GM23248 (cell line): ENCODE data around the gene CNTNAP4.

Experiments
- EZH2 ChIP-seq: fragments of 200-600 bp; sonication (generic); IDR thresholded peaks from 2 replicates; pipeline ENCODE4 v1.6.1; 2018; ENCODE audit warnings: antibody characterized with exemption, mild to moderate bottlenecking; ENCODE audit not compliant: insufficient read depth, poor library complexity, severe bottlenecking
- EZH2phosphoT487 ChIP-seq: fragments of 200-600 bp; sonication (generic); IDR thresholded peaks from 2 replicates; pipeline ENCODE4 v1.6.1; 2018; ENCODE audit warnings: antibody characterized with exemption, moderate library complexity, mild to moderate bottlenecking, low read depth; ENCODE audit not compliant: insufficient read depth

DNA sequence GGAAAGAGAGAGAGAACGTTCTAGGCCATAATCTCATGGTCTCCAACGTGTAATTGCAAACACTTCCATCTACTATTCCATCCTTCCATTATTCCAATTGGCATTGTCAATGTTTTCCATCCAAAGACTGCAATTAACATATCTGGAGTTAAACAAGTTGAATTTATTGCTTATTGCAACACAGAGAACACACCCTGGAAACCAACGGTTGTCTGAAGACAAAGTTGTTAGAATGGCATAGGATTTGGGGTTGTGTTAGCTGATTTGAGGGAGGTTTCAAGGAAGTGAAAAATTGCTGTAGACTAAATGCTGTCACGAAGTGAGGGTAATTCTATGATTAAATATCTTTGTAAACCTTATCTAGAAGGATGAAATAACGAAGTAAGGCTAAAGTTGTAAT, 178.8 kb downstream of the CNTNAP4 start:
- no peak for TF ChIP-seq EZH2
- TF ChIP-seq EZH2phosphoT487: no peak
